GM21367 (cell line): ENCODE measurements around the gene LMBRD2.

Experiments used
- ATAC-seq: cut with Tn5 transposase; IDR thresholded peaks from one replicate; pipeline ENCODE4 v1.9.1; 2021; ENCODE audit not compliant: unreplicated experiment

Gene LMBRD2

DNA sequence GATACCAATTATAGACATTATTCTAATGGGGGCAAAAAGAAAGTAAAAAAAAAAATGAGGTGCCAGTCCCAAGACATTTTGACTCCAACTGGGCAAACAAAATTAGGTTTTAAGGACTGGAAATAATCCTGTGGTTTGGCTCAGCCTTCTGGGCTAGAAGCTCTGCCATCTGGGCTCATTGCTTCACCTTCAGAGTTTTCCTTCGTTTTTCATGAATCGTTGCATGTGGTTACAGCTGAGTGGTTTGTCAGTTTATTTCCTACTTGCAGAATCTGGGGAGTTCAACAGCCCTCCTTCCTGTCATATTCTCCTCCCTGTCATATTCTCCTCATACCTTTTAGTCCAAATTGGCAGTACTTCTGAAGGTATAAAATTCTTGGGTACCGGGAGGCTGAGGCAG lies 97.0 kb downstream of the LMBRD2 start:
- no peak for ATAC-seq

- no peak for ATAC-seq
Measured at GRCh38 chr5:36052538-36052937, 99.1 kb downstream of the LMBRD2 start.

DNA sequence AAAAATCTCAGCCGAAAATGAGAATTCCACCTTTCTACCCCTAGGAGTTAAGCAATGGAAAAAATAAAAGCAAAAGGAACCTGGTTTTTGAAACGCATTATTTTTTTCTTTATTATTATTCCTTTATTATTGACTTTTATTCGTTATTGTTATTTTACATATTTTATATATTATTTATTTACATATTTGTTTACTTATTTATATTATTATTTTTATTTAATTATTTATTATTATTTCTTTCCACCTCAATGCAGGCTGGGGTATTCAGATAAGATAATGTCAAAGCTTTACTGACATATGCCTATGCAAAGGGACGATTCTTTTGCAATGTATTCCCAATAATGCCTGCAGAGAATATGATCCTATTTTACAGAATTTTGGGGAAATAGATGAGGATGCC lies 101.7 kb downstream of the LMBRD2 start:
- no peak for ATAC-seq
